Inflammatory macrophage treated with lipopolysaccharide for 1 hour (primary cell): ENCODE data around the gene DPEP2.
A peak's percentile ranks its signal among the peaks of the same experiment; 100 is the strongest.
"Not testable (repeated sequence)": the region's sequence is repeated elsewhere in the genome, so short reads cannot be mapped to it uniquely, and the experiment has no call there.

ENCODE experiments used
- DNase-seq, 2 donors: peaks; one replicate each; pipeline ENCODE4 v3.0.0-alpha.2; 2020 to 2022

DPEP2 gene

GRCh38 chr16:68003031-68003430 is 3.7 kb upstream of the DPEP2 start:
- no peak for DNase-seq

GRCh38 chr16:68000450-68000849 is 1.2 kb upstream of the DPEP2 start:
- DNase-seq, result no peak

GRCh38 chr16:67999985-68000384 is 701 bp upstream of the DPEP2 start:
- DNase-seq, result peak; percentile 62 to 77

GRCh38 chr16:67998231-67998778 is 979 bp downstream of the DPEP2 start:
- DNase-seq, result not testable (repeated sequence)

GRCh38 chr16:67996666-67997065 is 2.6 kb downstream of the DPEP2 start:
- no peak for DNase-seq

GRCh38 chr16:67995423-67995822 is 3.9 kb downstream of the DPEP2 start:
- DNase-seq, result peak; percentile 74 to 78

- not testable (repeated sequence) for DNase-seq
Observed at GRCh38 chr16:67994040-67994408, 5.3 kb downstream of the DPEP2 start.

GRCh38 chr16:67993207-67994039 is 5.9 kb downstream of the DPEP2 start:
- DNase-seq, result peak; percentile 85 to 87

GRCh38 chr16:67992661-67993206 is 6.5 kb downstream of the DPEP2 start:
- no peak for DNase-seq

GRCh38 chr16:67990018-67990386 is 9.3 kb downstream of the DPEP2 start:
- DNase-seq, result no peak

GRCh38 chr16:67989322-67990017 is 9.8 kb downstream of the DPEP2 start:
- DNase-seq, result no peak

GRCh38 chr16:67988675-67989074 is 10.6 kb downstream of the DPEP2 start:
- DNase-seq, result no peak

GRCh38 chr16:67987460-67988160 is 11.7 kb downstream of the DPEP2 start:
- no peak for DNase-seq

- no peak for DNase-seq
Observed at GRCh38 chr16:67986949-67987348, 12.3 kb downstream of the DPEP2 start.

- DNase-seq, result no peak
Observed at GRCh38 chr16:67982011-67982696, 17.1 kb downstream of the DPEP2 start.

GRCh38 chr16:67979955-67980678 is 19.2 kb downstream of the DPEP2 start, which contains the start of gene DPEP3:
TSS of gene DPEP3 (minus strand) at chr16:67980499. CDS start at chr16:67980380, 119 bp downstream.
- DNase-seq, result no peak

GRCh38 chr16:67977469-67978227 is 21.6 kb downstream of the DPEP2 start:
- no peak for DNase-seq

- DNase-seq, result no peak
Observed at GRCh38 chr16:67977005-67977404, 22.3 kb downstream of the DPEP2 start.

- no peak for DNase-seq
Observed at GRCh38 chr16:67976205-67976604, 23.1 kb downstream of the DPEP2 start.

- DNase-seq, result no peak
Observed at GRCh38 chr16:67975321-67976105, 23.8 kb downstream of the DPEP2 start.
